ENCODE data around the gene DMBT1.

- no peak for TF ChIP-seq YY1 (IDR thresholded peaks at IDR 0.05; ENCODE audit: insufficient read depth, insufficient read length)
- TF ChIP-seq ZNF274 (IDR thresholded peaks at IDR 0.05; ENCODE audit: low read depth, low read length), result no peak
These were observed 86.9 kb downstream of the DMBT1 start for GRCh38 chr10:122647383-122647968.
